ENCODE measurements around the gene MED13.

The MED13 gene

DNA sequence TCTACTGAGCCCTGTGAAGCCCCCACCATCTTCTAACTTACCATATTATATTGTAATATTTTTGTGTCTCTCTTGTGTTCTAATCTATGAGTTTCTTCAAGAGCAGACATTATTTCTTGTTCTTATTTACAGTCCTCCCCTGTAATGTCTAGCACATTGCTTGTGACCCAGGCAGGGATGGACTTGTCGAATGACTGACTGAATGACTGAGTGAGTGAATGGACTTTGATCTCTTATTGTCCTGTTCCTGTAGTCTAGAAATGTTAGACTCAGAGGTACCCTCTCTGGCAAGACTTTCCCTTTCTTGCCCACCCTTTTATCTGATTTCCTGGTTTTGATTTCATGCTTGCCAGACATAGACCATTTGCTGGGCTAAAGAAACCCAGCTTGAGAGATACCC is 35.0 kb upstream of the MED13 start:
- Histone ChIP-seq H3K4me2 (no peak overlapping the region), H3K9ac (no peak overlapping the region), H4K20me1 (no peaks in the 10 kb centered on the region), H3K4me1 (no peaks in the 10 kb centered on the region; the same call in 1 of the 2 replicates), H3K27me3 (no peaks in the 10 kb centered on the region), H3K36me3 (no peaks in the 10 kb centered on the region), H3K4me3 (no peak overlapping the region), H3K27ac (no peak overlapping the region), H3K9me3 (no peaks in the 10 kb centered on the region)
- no peak for TF ChIP-seq Cebpa-rat (IDR thresholded peaks at IDR 0.05)

- H3K27ac ChIP-seq: no peak overlapping the region
- H3K27me3 ChIP-seq: no peaks in the 10 kb centered on the region
- no peaks in the 10 kb centered on the region for H4K20me1 ChIP-seq
- TF ChIP-seq Cebpa-rat (IDR thresholded peaks at IDR 0.05): no peak
- H3K4me3 ChIP-seq: no peak overlapping the region
- no peak overlapping the region for H3K9ac ChIP-seq
- H3K36me3 ChIP-seq: no peaks in the 10 kb centered on the region
- no peak overlapping the region for H3K4me2 ChIP-seq
- no peaks in the 10 kb centered on the region; the same call in 1 of the 2 replicates for H3K4me1 ChIP-seq
- H3K9me3 ChIP-seq: no peaks in the 10 kb centered on the region
Observed at GRCh38 chr17:62099532-62099931, 34.5 kb upstream of the MED13 start.

- Histone ChIP-seq H3K9me3 (no peaks in the 10 kb centered on the region), H3K36me3 (no peaks in the 10 kb centered on the region), H3K9ac (no peak overlapping the region), H3K27ac (no peak overlapping the region), H3K4me3 (no peak overlapping the region), H4K20me1 (no peaks in the 10 kb centered on the region), H3K27me3 (no peaks in the 10 kb centered on the region), H3K4me2 (no peak overlapping the region), H3K4me1 (no peaks in the 10 kb centered on the region; the same call in 1 of the 2 replicates)
- TF ChIP-seq Cebpa-rat (IDR thresholded peaks at IDR 0.05): no peak
Observed at GRCh38 chr17:62098623-62099231, 33.6 kb upstream of the MED13 start.

GRCh38 chr17:62096401-62096670 is 31.3 kb upstream of the MED13 start:
- no peak overlapping the region for H3K27ac ChIP-seq
- H3K4me1 ChIP-seq: no peaks in the 10 kb centered on the region; the same call in 1 of the 2 replicates
- no peaks in the 10 kb centered on the region for H3K9me3 ChIP-seq
- H4K20me1 ChIP-seq: no peaks in the 10 kb centered on the region
- no peak overlapping the region for H3K4me3 ChIP-seq
- no peak overlapping the region for H3K4me2 ChIP-seq
- no peaks in the 10 kb centered on the region for H3K27me3 ChIP-seq
- H3K36me3 ChIP-seq: no peaks in the 10 kb centered on the region
- no peak overlapping the region for H3K9ac ChIP-seq
- TF ChIP-seq Cebpa-rat (IDR thresholded peaks at IDR 0.05): no peak

- TF ChIP-seq Cebpa-rat (IDR thresholded peaks at IDR 0.05): no peak
- no peaks in the 10 kb centered on the region for H3K36me3 ChIP-seq
- H3K4me2 ChIP-seq: no peak overlapping the region
- H3K27me3 ChIP-seq: no peaks in the 10 kb centered on the region
- H3K9me3 ChIP-seq: no peaks in the 10 kb centered on the region
- H3K4me1 ChIP-seq: no peaks in the 10 kb centered on the region; the same call in 1 of the 2 replicates
- H3K27ac ChIP-seq: no peak overlapping the region
- no peaks in the 10 kb centered on the region for H4K20me1 ChIP-seq
- no peak overlapping the region for H3K9ac ChIP-seq
- no peak overlapping the region for H3K4me3 ChIP-seq
Observed at GRCh38 chr17:62094175-62094574, 29.1 kb upstream of the MED13 start.

DNA sequence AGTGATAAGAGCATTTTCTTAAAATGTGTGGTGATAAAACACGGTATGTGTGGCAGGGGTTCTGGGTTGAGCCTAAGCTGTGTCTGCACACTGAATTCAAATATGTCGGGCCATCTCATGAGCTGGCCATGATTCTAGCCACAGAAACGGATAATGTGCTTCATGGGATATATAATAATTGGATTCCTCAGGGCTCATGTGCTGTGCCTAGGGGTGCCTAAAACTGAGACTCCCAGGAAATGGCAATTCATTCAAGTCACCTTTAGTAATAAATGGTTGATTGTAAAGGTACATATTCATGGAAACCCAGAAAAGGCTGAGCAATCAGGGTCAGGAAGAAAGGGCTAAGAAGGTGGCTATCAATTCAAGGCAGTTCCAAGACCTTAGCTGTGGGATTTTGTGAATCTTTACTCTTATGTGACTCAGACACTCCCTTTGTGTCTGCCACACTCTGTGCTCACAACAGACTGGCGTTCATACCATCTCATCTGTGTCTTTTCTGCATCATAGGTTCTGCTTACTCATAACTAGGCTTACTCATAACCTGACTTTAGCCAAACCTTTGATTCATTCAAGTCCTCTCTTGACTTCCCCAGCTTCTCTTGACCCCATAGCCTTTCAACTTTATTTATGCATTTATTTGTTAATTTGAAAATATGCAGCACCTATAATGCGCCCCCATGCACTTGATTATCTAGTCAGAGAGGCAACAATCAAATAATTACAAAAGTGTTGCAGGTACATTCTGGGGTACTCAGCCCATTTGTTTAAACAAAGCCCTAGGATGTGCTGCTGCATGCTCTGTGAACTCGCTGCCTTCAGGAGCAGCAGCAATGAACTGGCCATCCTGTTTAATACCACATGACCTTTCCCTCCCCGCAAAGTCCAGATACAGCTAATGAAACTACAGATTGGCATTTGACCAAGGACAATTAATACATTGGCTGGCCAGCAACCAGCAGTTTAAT is 28.4 kb upstream of the MED13 start:
- Histone ChIP-seq H3K4me2 (no peak overlapping the region), H3K4me3 (no peak overlapping the region), H3K4me1 (no peaks in the 10 kb centered on the region; the same call in 1 of the 2 replicates), H3K27me3 (no peaks in the 10 kb centered on the region), H3K9ac (no peak overlapping the region), H3K27ac (no peak overlapping the region), H3K9me3 (no peaks in the 10 kb centered on the region), H4K20me1 (no peaks in the 10 kb centered on the region), H3K36me3 (no peaks in the 10 kb centered on the region)
- TF ChIP-seq Cebpa-rat (IDR thresholded peaks at IDR 0.05): no peak

- H3K9me3 ChIP-seq: no peaks in the 10 kb centered on the region
- H4K20me1 ChIP-seq: no peaks in the 10 kb centered on the region
- H3K4me1 ChIP-seq: no peaks in the 10 kb centered on the region
- H3K36me3 ChIP-seq: no peaks in the 10 kb centered on the region
- no peak overlapping the region for H3K4me3 ChIP-seq
- no peak for TF ChIP-seq Cebpa-rat (IDR thresholded peaks at IDR 0.05)
- no peaks in the 10 kb centered on the region for H3K27me3 ChIP-seq
- no peak overlapping the region for H3K27ac ChIP-seq
- H3K4me2 ChIP-seq: no peak overlapping the region
- H3K9ac ChIP-seq: no peak overlapping the region
Observed at GRCh38 chr17:62092784-62093183, 27.7 kb upstream of the MED13 start.

DNA sequence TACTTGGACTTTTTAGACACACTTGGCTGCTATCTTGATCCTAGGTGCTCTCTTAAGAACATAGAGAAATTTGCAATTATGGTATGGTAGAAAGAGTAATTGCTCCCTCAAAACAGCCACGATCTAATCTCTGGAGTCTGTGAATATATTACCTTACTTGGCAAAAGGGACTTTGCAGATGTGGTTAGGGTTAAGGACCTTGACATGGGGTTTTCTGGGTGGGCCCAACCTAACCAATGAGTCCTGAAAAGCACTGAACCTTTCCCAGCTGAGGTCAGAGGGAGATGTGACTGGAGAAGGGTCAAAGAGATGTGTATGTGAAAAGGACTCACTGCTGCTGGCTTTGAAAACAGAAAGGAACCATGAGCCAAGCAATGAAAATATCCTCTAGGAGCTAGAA is 26.7 kb upstream of the MED13 start:
- Histone ChIP-seq H3K4me1 (no peaks in the 10 kb centered on the region), H3K36me3 (no peaks in the 10 kb centered on the region), H3K4me3 (no peak overlapping the region), H3K27ac (no peak overlapping the region), H4K20me1 (no peaks in the 10 kb centered on the region), H3K9me3 (no peaks in the 10 kb centered on the region), H3K27me3 (no peaks in the 10 kb centered on the region), H3K9ac (no peak overlapping the region), H3K4me2 (no peak overlapping the region)
- no peak for TF ChIP-seq Cebpa-rat (IDR thresholded peaks at IDR 0.05)

- Histone ChIP-seq H3K27ac (no peak overlapping the region), H3K4me2 (no peak overlapping the region), H3K36me3 (no peaks in the 10 kb centered on the region), H4K20me1 (no peaks in the 10 kb centered on the region), H3K4me1 (no peaks in the 10 kb centered on the region), H3K9ac (no peak overlapping the region), H3K4me3 (no peak overlapping the region), H3K27me3 (no peaks in the 10 kb centered on the region), H3K9me3 (no peaks in the 10 kb centered on the region)
- no peak for TF ChIP-seq Cebpa-rat (IDR thresholded peaks at IDR 0.05)
Observed at GRCh38 chr17:62090868-62091267, 25.8 kb upstream of the MED13 start.

GRCh38 chr17:62090021-62090824 is 25.1 kb upstream of the MED13 start:
- no peak overlapping the region for H3K4me2 ChIP-seq
- no peak for TF ChIP-seq Cebpa-rat (IDR thresholded peaks at IDR 0.05)
- no peaks in the 10 kb centered on the region for H3K36me3 ChIP-seq
- no peaks in the 10 kb centered on the region for H3K27me3 ChIP-seq
- H4K20me1 ChIP-seq: no peaks in the 10 kb centered on the region
- H3K4me3 ChIP-seq: no peak overlapping the region
- H3K27ac ChIP-seq: no peak overlapping the region
- H3K4me1 ChIP-seq: peaks cover 5% of the 10 kb centered on the region
- H3K9ac ChIP-seq: no peak overlapping the region
- H3K9me3 ChIP-seq: no peaks in the 10 kb centered on the region

Measured in BLaER1 (cell line).